A673 (cell line): ENCODE measurements around the gene HOXC10.

Source experiments
- CTCF ChIP-seq: fragments of 300-800, 200-600 bp; sonication (generic); conservative IDR thresholded peaks from 2 replicates; pipeline ENCODE4 v1.5.1; 2017; ENCODE audit warnings: low read depth, mild to moderate bottlenecking, antibody characterized with exemption, low read length, moderate library complexity, mixed read lengths
- EZH2 ChIP-seq: fragments of 200-600 bp; sonication (generic); IDR thresholded peaks from 2 replicates; pipeline ENCODE4 v1.6.1; 2017; ENCODE audit warnings: borderline replicate concordance, low read depth, mild to moderate bottlenecking, mixed read lengths, antibody characterized with exemption, low read length; ENCODE audit not compliant: poor library complexity, severe bottlenecking

- TF ChIP-seq CTCF, result no peak
- no peak for TF ChIP-seq EZH2
These were observed 46.4 kb upstream of the HOXC10 start, which contains the start of gene HOXC13 for GRCh38 chr12:53938326-53939140.
